IPS DF 6.9 (cell line): ENCODE measurements around the gene AKT1.

Source experiments
- DNase-seq: peaks from one replicate; pipeline ENCODE4 v3.0.0-alpha.2; 2013; ENCODE audit warnings: low read depth, low spot score
- H3K27ac ChIP-seq: one replicate; pipeline ENCODE4 v1.5.1; 2013; ENCODE audit warnings: low read length, control low read depth
- H3K27me3 ChIP-seq: 2 replicates; pipeline ENCODE4 v1.6.1; 2013; ENCODE audit warnings: mild to moderate bottlenecking, low read length; ENCODE audit not compliant: control insufficient read depth, insufficient read depth
- H3K36me3 ChIP-seq: 2 replicates; pipeline ENCODE4 v1.6.1; 2013; ENCODE audit warnings: low read length; ENCODE audit not compliant: control insufficient read depth, insufficient read depth
- H3K4me1 ChIP-seq: 2 replicates; pipeline ENCODE4 v1.6.1; 2013; ENCODE audit warnings: low read length; ENCODE audit not compliant: control insufficient read depth, insufficient read depth
- H3K4me3 ChIP-seq: 2 replicates; pipeline ENCODE4 v1.5.1; 2013; ENCODE audit warnings: mild to moderate bottlenecking, low read length
- H3K9me3 ChIP-seq: 2 replicates; pipeline ENCODE4 v1.6.1; 2013; ENCODE audit warnings: low read length, inconsistent platforms; ENCODE audit not compliant: control insufficient read depth, insufficient read depth
- WGBS: extraction: QIAGEN DNeasy Blood & Tissue Kit; methylation state at CpG from one replicate; pipeline ENCODE4 v1.1.7; 2013; ENCODE audit warnings: mixed read lengths, missing lambda C conversion rate; ENCODE audit not compliant: insufficient read length, insufficient coverage; 5-methylcytosine and 5-hydroxymethylcytosine counted together

Gene AKT1

GRCh38 chr14:104777808-104778249 is 17.7 kb downstream of the AKT1 start:
- Histone ChIP-seq H3K4me1 (no peaks in the 10 kb centered on the region), H3K4me3 (no peak overlapping the region), H3K9me3 (no peaks in the 10 kb centered on the region), H3K36me3 (peaks cover 8% of the 10 kb centered on the region; the same call in 1 of the 2 replicates), H3K27ac (no peak overlapping the region), H3K27me3 (no peaks in the 10 kb centered on the region)
- WGBS: no CpG with 5 or more reads among the region's 15 CpGs
- no peak for DNase-seq

- H3K4me3 ChIP-seq: no peak overlapping the region
- no peaks in the 10 kb centered on the region for H3K4me1 ChIP-seq
- no peak for DNase-seq
- H3K36me3 ChIP-seq: peaks cover 14% of the 10 kb centered on the region
- no CpG with 5 or more reads among the region's 16 CpGs for WGBS
- no peak overlapping the region for H3K27ac ChIP-seq
- no peaks in the 10 kb centered on the region for H3K27me3 ChIP-seq
- no peaks in the 10 kb centered on the region for H3K9me3 ChIP-seq
Measured at GRCh38 chr14:104776961-104777807, 18.4 kb downstream of the AKT1 start.

- Histone ChIP-seq H3K36me3 (peaks cover 21% of the 10 kb centered on the region), H3K4me3 (no peak overlapping the region), H3K4me1 (no peaks in the 10 kb centered on the region), H3K9me3 (no peaks in the 10 kb centered on the region), H3K27me3 (no peaks in the 10 kb centered on the region), H3K27ac (no peak overlapping the region)
- DNase-seq: no peak
- no CpG with 5 or more reads among the region's 15 CpGs for WGBS
Measured at GRCh38 chr14:104776481-104776880, 19.1 kb downstream of the AKT1 start.

- WGBS: no CpG with 5 or more reads among the region's 13 CpGs
Measured at GRCh38 chr14:104775073-104775489, 20.5 kb downstream of the AKT1 start.

GRCh38 chr14:104774453-104775072 is 21.0 kb downstream of the AKT1 start:
- no CpG with 5 or more reads among the region's 20 CpGs for WGBS
- H3K27me3 ChIP-seq: no peaks in the 10 kb centered on the region
- peaks cover 25% of the 10 kb centered on the region for H3K36me3 ChIP-seq
- H3K4me3 ChIP-seq: no peak overlapping the region
- no peak for DNase-seq
- no peak overlapping the region for H3K27ac ChIP-seq
- H3K9me3 ChIP-seq: no peaks in the 10 kb centered on the region
- peaks cover 3% of the 10 kb centered on the region; the same call in 1 of the 2 replicates for H3K4me1 ChIP-seq

More at GRCh38 chr14:104775073-104775489, 20.5 kb downstream of the AKT1 start:
- DNase-seq: no peak
- Histone ChIP-seq H3K27ac (no peak overlapping the region), H3K9me3 (no peaks in the 10 kb centered on the region), H3K36me3 (peaks cover 25% of the 10 kb centered on the region), H3K27me3 (no peaks in the 10 kb centered on the region), H3K4me3 (no peak overlapping the region), H3K4me1 (no peaks in the 10 kb centered on the region)

GRCh38 chr14:104773505-104774452 is 21.8 kb downstream of the AKT1 start:
- no peak for DNase-seq
- no peaks in the 10 kb centered on the region for H3K9me3 ChIP-seq
- WGBS: no CpG with 5 or more reads among the region's 46 CpGs
- H3K4me3 ChIP-seq: no peak overlapping the region
- H3K27me3 ChIP-seq: no peaks in the 10 kb centered on the region
- H3K4me1 ChIP-seq: peaks cover 3% of the 10 kb centered on the region
- peaks cover 25% of the 10 kb centered on the region for H3K36me3 ChIP-seq
- no peak overlapping the region for H3K27ac ChIP-seq

GRCh38 chr14:104772707-104773504 is 22.6 kb downstream of the AKT1 start:
- WGBS: no CpG with 5 or more reads among the region's 38 CpGs
- H3K4me3 ChIP-seq: no peak overlapping the region
- H3K9me3 ChIP-seq: no peaks in the 10 kb centered on the region
- H3K4me1 ChIP-seq: peaks cover 4% of the 10 kb centered on the region
- peaks cover 25% of the 10 kb centered on the region for H3K36me3 ChIP-seq
- H3K27me3 ChIP-seq: no peaks in the 10 kb centered on the region
- H3K27ac ChIP-seq: no peak overlapping the region
- no peak for DNase-seq

- Histone ChIP-seq H3K36me3 (peaks cover 25% of the 10 kb centered on the region), H3K4me1 (peaks cover 4% of the 10 kb centered on the region), H3K27me3 (no peaks in the 10 kb centered on the region), H3K27ac (no peak overlapping the region), H3K4me3 (no peak overlapping the region), H3K9me3 (no peaks in the 10 kb centered on the region)
- no CpG with 5 or more reads among the region's 34 CpGs for WGBS
- no peak for DNase-seq
Measured at GRCh38 chr14:104771918-104772706, 23.4 kb downstream of the AKT1 start.

GRCh38 chr14:104771374-104771773 is 24.2 kb downstream of the AKT1 start:
- no peaks in the 10 kb centered on the region for H3K27me3 ChIP-seq
- H3K4me3 ChIP-seq: no peak overlapping the region
- H3K36me3 ChIP-seq: peaks cover 23% of the 10 kb centered on the region
- no CpG with 5 or more reads among the region's 4 CpGs for WGBS
- DNase-seq: no peak
- H3K4me1 ChIP-seq: peaks cover 4% of the 10 kb centered on the region
- H3K27ac ChIP-seq: no peak overlapping the region
- no peaks in the 10 kb centered on the region for H3K9me3 ChIP-seq
